HepG2 (cell line): ENCODE measurements around the gene KRT16. TPM values are rescaled to one million over a fixed set of nuclear protein-coding genes. Genes with fewer than 3 reads are reported as not detected.
A peak's percentile ranks its signal among the peaks of the same experiment; 100 is the strongest.

Experiments
- AKAP8 ChIP-seq: sonication (generic); formaldehyde crosslinking; IDR thresholded peaks from 2 replicates; pipeline ENCODE4 v1.5.1; 2020; ENCODE audit warnings: mild to moderate bottlenecking, missing genetic modification reagents
- DPF2 ChIP-seq: sonication (generic); formaldehyde crosslinking; IDR thresholded peaks from 2 replicates; pipeline ENCODE4 v1.4.0; 2020; ENCODE audit warnings: mild to moderate bottlenecking, low read depth, missing genetic modification reagents, borderline replicate concordance
- E2F5 ChIP-seq: sonication (generic); formaldehyde crosslinking; conservative IDR thresholded peaks from 2 replicates; pipeline ENCODE4 v1.4.0; 2020; ENCODE audit warnings: missing genetic modification reagents
- EEA1 ChIP-seq: sonication (generic); formaldehyde crosslinking; IDR thresholded peaks from 2 replicates; pipeline ENCODE4 v1.5.1; 2020; ENCODE audit warnings: mild to moderate bottlenecking, missing genetic modification reagents, borderline replicate concordance
- ERF ChIP-seq: IDR thresholded peaks from 2 replicates; pipeline ENCODE4 v1.6.1; 2018; ENCODE audit warnings: missing biosample characterization, missing genetic modification reagents
- PAXIP1 ChIP-seq: sonication (generic); formaldehyde crosslinking; conservative IDR thresholded peaks from 2 replicates; pipeline ENCODE4 v1.4.0; 2020; ENCODE audit warnings: mild to moderate bottlenecking, missing genetic modification reagents, moderate library complexity
- POLR2A ChIP-seq, 2 experiments: IDR thresholded peaks; 2 replicates each; pipeline ENCODE4 v1.6.1; 2011; ENCODE audit warnings: low read depth in 2 of 2, low read length in 2 of 2, mild to moderate bottlenecking in 1 of 2, moderate library complexity in 1 of 2; ENCODE audit not compliant: insufficient read depth in 1 of 2
- SKI ChIP-seq: fragments of 450-650 bp; IDR thresholded peaks from one replicate; pipeline ENCODE4 v1.6.1; 2018; ENCODE audit warnings: mild to moderate bottlenecking; ENCODE audit not compliant: partially characterized antibody
- SRSF9 ChIP-seq: fragments of 200-400 bp; formaldehyde crosslinking; IDR thresholded peaks from 2 replicates; pipeline ENCODE4 v1.6.1; 2018; ENCODE audit warnings: borderline replicate concordance, mild to moderate bottlenecking, low read depth, low read length; ENCODE audit not compliant: insufficient read depth, poor library complexity, severe bottlenecking
- TFDP1 ChIP-seq: IDR thresholded peaks from 2 replicates; pipeline ENCODE4 v1.6.1; 2016; ENCODE audit warnings: missing compliant biosample characterization, missing genetic modification reagents, borderline replicate concordance
- TMF1 ChIP-seq: sonication (generic); formaldehyde crosslinking; IDR thresholded peaks from 2 replicates; pipeline ENCODE4 v1.8.1; 2022; ENCODE audit warnings: low read depth, missing genetic modification reagents
- TRAFD1 ChIP-seq: sonication (generic); formaldehyde crosslinking; IDR thresholded peaks from 2 replicates; pipeline ENCODE4 v1.5.1; 2020; ENCODE audit warnings: missing genetic modification reagents, mild to moderate bottlenecking, borderline replicate concordance
- ZBTB39 ChIP-seq: sonication (generic); formaldehyde crosslinking; IDR thresholded peaks from 2 replicates; pipeline ENCODE4 v1.5.0; 2020; ENCODE audit warnings: missing genetic modification reagents
- ZNF138 ChIP-seq: sonication (generic); formaldehyde crosslinking; IDR thresholded peaks from 2 replicates; pipeline ENCODE4 v1.5.0; 2020; ENCODE audit warnings: mild to moderate bottlenecking, low read depth, missing genetic modification reagents
- ZNF557 ChIP-seq: sonication (generic); formaldehyde crosslinking; IDR thresholded peaks from 2 replicates; pipeline ENCODE4 v1.4.0; 2020; ENCODE audit warnings: missing genetic modification reagents
- ZNF597 ChIP-seq: sonication (generic); formaldehyde crosslinking; IDR thresholded peaks from 2 replicates; pipeline ENCODE4 v1.5.0; 2020; ENCODE audit warnings: missing genetic modification reagents
- ZNF83 ChIP-seq: sonication (generic); formaldehyde crosslinking; IDR thresholded peaks from 2 replicates; pipeline ENCODE4 v1.4.0; 2020; ENCODE audit warnings: missing genetic modification reagents, mild to moderate bottlenecking, borderline replicate concordance
- polyA plus RNA-seq, 8 experiments: library from polyadenylated mRNA; depleted of rRNA in 3 of 8; stranded (reverse) in 7 of 8; unstranded in 1 of 8; fragments of >200 nt; fragmentation: Illumina TruSeq in 4 of 8; extraction: Trizol in 4 of 8; gene quantifications; 2 replicates each; pipeline versions ENCODE4 v1.2.1 to v1.2.3, GENCODE V29; 2011 to 2016; ENCODE audit warnings: low read depth in 4 of 8, missing spikeins in 1 of 8, mixed read lengths in 1 of 8; ENCODE audit not compliant: insufficient read depth in 1 of 8
- total RNA-seq, 5 experiments: library from RNA; depleted of rRNA; stranded (reverse); fragments of >200 nt; fragmentation: Illumina TruSeq; extraction: Trizol; gene quantifications; 2 replicates each; pipeline ENCODE4 v1.2.3, GENCODE V29; 2016; ENCODE audit warnings: low read depth in 1 of 5

Gene KRT16
- total and polyA plus RNA-seq, 2 of the 13 experiments (the other 11 are each of a cell fraction or from before 2014, with no cell fraction given): not detected

- no peak for TF ChIP-seq ZNF597 (CRISPR knock-in tag)
- 0 out of 2 replicates have a peak, but pooled peaks have one; percentile 29 for TF ChIP-seq AKAP8 (CRISPR knock-in tag)
- TF ChIP-seq ZNF557 (CRISPR knock-in tag): no peak
- no peak for TF ChIP-seq SKI
- no peak for TF ChIP-seq DPF2 (CRISPR knock-in tag)
- no peak for TF ChIP-seq ZNF83 (CRISPR knock-in tag)
- TF ChIP-seq SRSF9: no peak
- no peak; the same call in 1 of the 2 replicates for TF ChIP-seq TRAFD1 (CRISPR knock-in tag)
- TF ChIP-seq TMF1 (CRISPR knock-in tag): no peak; the same call in 1 of the 2 replicates
- no peak for TF ChIP-seq ZBTB39 (CRISPR knock-in tag)
- TF ChIP-seq POLR2A (IDR thresholded peaks at IDR 0.05; ENCODE audit: insufficient read depth in 1 of 2, low read depth in 2 of 2, low read length in 2 of 2): no peak
- peak; percentile 69 for TF ChIP-seq ERF (CRISPR knock-in tag)
- TF ChIP-seq TFDP1 (CRISPR knock-in tag): peak; percentile 13; the same call in 1 of the 2 replicates
- no peak for TF ChIP-seq E2F5 (CRISPR knock-in tag)
- no peak for TF ChIP-seq PAXIP1 (CRISPR knock-in tag)
- TF ChIP-seq EEA1: peak; percentile 72; the same call in 1 of the 2 replicates
- TF ChIP-seq ZNF138 (CRISPR knock-in tag): no peak
Measured at GRCh38 chr17:41647940-41648410, 35.4 kb upstream of the KRT16 start (continued).
